Measurements from ENCODE around the gene VSIG2. TPM values are rescaled to one million over a fixed set of nuclear protein-coding genes. Genes with fewer than 3 reads are reported as not detected.

Gene VSIG2
- total and polyA plus RNA-seq, 2 experiments from 2014 or later = not detected

DNA sequence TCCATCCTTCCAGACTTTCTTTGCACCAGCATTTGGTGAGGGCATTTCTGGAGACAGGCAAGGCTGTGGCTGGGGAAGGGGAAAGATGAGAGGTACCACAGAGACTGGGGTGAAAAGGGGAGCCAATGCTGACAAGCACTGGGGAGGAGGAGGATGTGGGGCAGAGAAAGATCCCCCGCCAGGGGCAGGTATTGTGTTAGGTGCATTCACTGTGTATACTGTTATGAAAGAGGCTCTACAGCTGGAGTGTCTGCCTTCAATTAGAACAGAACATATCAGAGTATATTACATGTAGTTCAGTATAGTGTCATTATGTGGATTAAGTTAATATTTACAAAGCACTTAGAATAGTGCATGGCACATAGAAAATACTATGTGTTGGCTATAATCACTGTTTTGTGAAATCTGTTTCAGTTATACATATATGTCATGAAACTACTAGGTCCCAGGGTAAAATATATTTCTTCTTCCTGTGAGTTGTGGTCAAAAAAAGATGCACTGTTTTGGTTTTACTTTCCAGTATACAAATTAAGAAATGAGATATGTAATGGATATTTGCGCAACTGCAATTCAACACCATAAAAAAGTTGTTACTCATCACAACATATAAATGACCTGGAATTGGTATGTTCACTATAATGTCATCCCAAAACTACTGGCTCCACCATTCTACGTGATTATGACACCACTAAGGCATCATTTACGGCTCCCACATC is 39.7 kb upstream of the VSIG2 start:
- no peak for DNase-seq (ENCODE audit: low spot score)
- Histone ChIP-seq H4K20me1 (replicated peaks; ENCODE audit: insufficient read depth) (peaks cover 28% of the 10 kb centered on the region; the same call in 1 of the 2 replicates), H3K27me3 (ENCODE audit: insufficient read depth) (no peaks in the 10 kb centered on the region), H3K79me2 (replicated peaks; ENCODE audit: insufficient read depth) (peaks cover 99% of the 10 kb centered on the region), H3K36me3 (ENCODE audit: insufficient read depth) (no peaks in the 10 kb centered on the region), H3K4me2 (peak overlapping the region; percentile 70), H2AFZ (no peak overlapping the region), H3K27ac (ENCODE audit: low read depth) (no peak overlapping the region), H3K9me2 (ENCODE audit: insufficient read depth) (no peaks in the 10 kb centered on the region), H3K4me3 (peak overlapping the region; percentile 44), H3K4me1 (ENCODE audit: insufficient read depth) (peaks cover 72% of the 10 kb centered on the region), H3F3A (replicated peaks; ENCODE audit: low read depth) (no peaks in the 10 kb centered on the region)
- Mint-ChIP-seq H3K4me1 (peaks cover 53% of the 10 kb centered on the region), H3K36me3 (ENCODE audit: low read depth) (no peaks in the 10 kb centered on the region), H3K9me3 (no peaks in the 10 kb centered on the region), H3K27ac (no peak overlapping the region), H3K27me3 (ENCODE audit: insufficient read depth, low read depth, poor library complexity) (peaks cover 1% of the 10 kb centered on the region), H3K4me3 (peak overlapping the region; percentile 57; the same call in 1 of the 3 replicates)
- ATAC-seq = no peak
- TF ChIP-seq STAT1 (IDR thresholded peaks at IDR 0.05; ENCODE audit: unreplicated experiment) = no peak

- H3K4me3 ChIP-seq = no peak overlapping the region
- H3K4me1 Mint-ChIP-seq = peaks cover 45% of the 10 kb centered on the region
- no peak overlapping the region for H3K27ac ChIP-seq (ENCODE audit: low read depth)
- no peak overlapping the region for H2AFZ ChIP-seq
- peaks cover 1% of the 10 kb centered on the region for H3K27me3 Mint-ChIP-seq (ENCODE audit: insufficient read depth, low read depth, poor library complexity)
- H3K36me3 Mint-ChIP-seq (ENCODE audit: low read depth) = no peaks in the 10 kb centered on the region
- no peaks in the 10 kb centered on the region for H3K27me3 ChIP-seq (ENCODE audit: insufficient read depth)
- no peak for TF ChIP-seq REST (IDR thresholded peaks at IDR 0.05; ENCODE audit: unreplicated experiment)
- TF ChIP-seq EZH2 (IDR thresholded peaks at IDR 0.05; ENCODE audit: low read depth, unreplicated experiment) = no peak
- TF ChIP-seq ZNF462 (CRISPR knock-in tag; IDR thresholded peaks at IDR 0.05) = no peak
- TF ChIP-seq EZH2phosphoT487 (IDR thresholded peaks at IDR 0.05; ENCODE audit: unreplicated experiment) = no peak
- no peak for TF ChIP-seq NANOG (IDR thresholded peaks at IDR 0.05; ENCODE audit: borderline replicate concordance)
- TF ChIP-seq POLR2AphosphoS5 (IDR thresholded peaks at IDR 0.05; ENCODE audit: low read depth) = no peak
- no peak for TF ChIP-seq ZNF331 (CRISPR knock-in tag; IDR thresholded peaks at IDR 0.05; ENCODE audit: low read depth)
- TF ChIP-seq STAT1 (IDR thresholded peaks at IDR 0.05; ENCODE audit: unreplicated experiment) = no peak
- H3K4me1 ChIP-seq (ENCODE audit: insufficient read depth) = peaks cover 42% of the 10 kb centered on the region
- H3K9me3 Mint-ChIP-seq = no peaks in the 10 kb centered on the region
- DNase-seq (ENCODE audit: low spot score) (no peak), ATAC-seq (no peak)
- H3K36me3 ChIP-seq (ENCODE audit: insufficient read depth) = no peaks in the 10 kb centered on the region
- no peaks in the 10 kb centered on the region for H3K9me2 ChIP-seq (ENCODE audit: insufficient read depth)
- H3K27ac Mint-ChIP-seq = no peak overlapping the region
- no peaks in the 10 kb centered on the region for H3F3A ChIP-seq (replicated peaks; ENCODE audit: low read depth)
- no peak overlapping the region for H3K4me2 ChIP-seq
- H3K4me3 Mint-ChIP-seq = no peak overlapping the region
- H3K79me2 ChIP-seq (replicated peaks; ENCODE audit: insufficient read depth) = peaks cover 100% of the 10 kb centered on the region
- H4K20me1 ChIP-seq (replicated peaks; ENCODE audit: insufficient read depth) = peaks cover 32% of the 10 kb centered on the region; the same call in 1 of the 2 replicates
These were observed 36.5 kb upstream of the VSIG2 start for GRCh38 chr11:124788521-124788920.

All from GM23338 (cell line).